ENCODE data around the gene FOXO6. TPM values are rescaled to one million over a fixed set of nuclear protein-coding genes. Genes with fewer than 3 reads are reported as not detected.

FOXO6 gene
- total and polyA plus RNA-seq, 8 donors, result 0.63 to 2.8 (median 1.9) TPM

DNA sequence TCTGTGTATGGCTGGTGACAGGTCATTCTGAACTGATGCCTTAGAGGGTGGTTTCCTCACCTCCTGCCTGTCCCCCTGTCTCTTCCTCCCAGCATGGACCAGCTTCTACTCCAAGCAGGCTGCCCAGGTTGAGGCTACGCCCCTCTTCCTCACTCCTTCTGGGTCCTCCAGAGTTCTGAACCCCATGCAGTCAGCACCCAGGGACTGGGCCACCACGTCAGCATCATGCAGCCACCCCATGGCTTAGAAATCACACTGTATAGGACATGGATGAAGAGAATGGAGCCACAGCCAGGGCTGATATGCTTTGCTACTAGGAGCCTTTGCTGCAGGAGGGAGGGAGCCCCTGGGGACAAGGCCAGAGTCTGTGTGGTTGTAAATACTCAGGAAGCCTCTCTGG is 8.3 kb downstream of the FOXO6 start:
- H3K4me1 ChIP-seq, result peaks cover 11 to 13% of the 10 kb centered on the region in 2 donors
- H3K36me3 ChIP-seq, result no peaks in the 10 kb centered on the region
- no peaks in the 10 kb centered on the region for H3K9me3 ChIP-seq
- DNase-seq, result no peak
- ATAC-seq, result no peak
- TF ChIP-seq, protein P1, sequence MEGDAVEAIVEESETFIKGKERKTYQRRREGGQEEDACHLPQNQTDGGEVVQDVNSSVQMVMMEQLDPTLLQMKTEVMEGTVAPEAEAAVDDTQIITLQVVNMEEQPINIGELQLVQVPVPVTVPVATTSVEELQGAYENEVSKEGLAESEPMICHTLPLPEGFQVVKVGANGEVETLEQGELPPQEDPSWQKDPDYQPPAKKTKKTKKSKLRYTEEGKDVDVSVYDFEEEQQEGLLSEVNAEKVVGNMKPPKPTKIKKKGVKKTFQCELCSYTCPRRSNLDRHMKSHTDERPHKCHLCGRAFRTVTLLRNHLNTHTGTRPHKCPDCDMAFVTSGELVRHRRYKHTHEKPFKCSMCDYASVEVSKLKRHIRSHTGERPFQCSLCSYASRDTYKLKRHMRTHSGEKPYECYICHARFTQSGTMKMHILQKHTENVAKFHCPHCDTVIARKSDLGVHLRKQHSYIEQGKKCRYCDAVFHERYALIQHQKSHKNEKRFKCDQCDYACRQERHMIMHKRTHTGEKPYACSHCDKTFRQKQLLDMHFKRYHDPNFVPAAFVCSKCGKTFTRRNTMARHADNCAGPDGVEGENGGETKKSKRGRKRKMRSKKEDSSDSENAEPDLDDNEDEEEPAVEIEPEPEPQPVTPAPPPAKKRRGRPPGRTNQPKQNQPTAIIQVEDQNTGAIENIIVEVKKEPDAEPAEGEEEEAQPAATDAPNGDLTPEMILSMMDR (IDR thresholded peaks at IDR 0.05), result no peak
- no peak overlapping the region for H3K27ac ChIP-seq
- peaks cover 0 to 69% of the 10 kb centered on the region in 2 donors for H3K27me3 ChIP-seq
- H3K4me3 ChIP-seq, result no peak overlapping the region
- intact Hi-C loops (cut with DNase I), result no loop called here

DNA sequence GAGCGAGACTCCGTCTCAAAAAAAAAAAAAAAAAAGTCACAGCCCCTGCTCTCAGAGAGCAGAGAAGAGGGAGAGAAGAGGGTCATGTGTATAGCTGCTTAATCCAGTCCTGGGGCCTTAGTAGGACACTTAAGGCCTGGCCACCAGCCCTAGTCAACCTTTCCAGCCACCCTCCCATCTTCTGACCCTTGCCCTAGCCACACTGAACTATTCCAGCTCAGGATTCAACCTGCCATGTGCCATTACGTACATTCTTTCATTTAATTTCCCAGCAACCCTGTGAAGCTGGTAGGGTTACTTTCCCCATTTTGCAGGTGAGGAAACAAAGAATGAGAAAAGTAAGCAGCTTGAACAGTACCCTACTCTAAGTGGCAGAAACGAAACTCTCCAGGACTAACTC is 9.0 kb downstream of the FOXO6 start:
- TF ChIP-seq, protein P1 (IDR thresholded peaks at IDR 0.05), result no peak
- Histone ChIP-seq H3K4me1 (peaks cover 11 to 13% of the 10 kb centered on the region in 2 donors), H3K4me3 (no peak overlapping the region), H3K27me3 (peaks cover 0 to 62% of the 10 kb centered on the region in 2 donors), H3K36me3 (no peaks in the 10 kb centered on the region), H3K9me3 (no peaks in the 10 kb centered on the region), H3K27ac (no peak overlapping the region)
- DNase-seq, result no peak
- intact Hi-C loops (cut with DNase I), result no loop called here
- no peak for ATAC-seq

DNA sequence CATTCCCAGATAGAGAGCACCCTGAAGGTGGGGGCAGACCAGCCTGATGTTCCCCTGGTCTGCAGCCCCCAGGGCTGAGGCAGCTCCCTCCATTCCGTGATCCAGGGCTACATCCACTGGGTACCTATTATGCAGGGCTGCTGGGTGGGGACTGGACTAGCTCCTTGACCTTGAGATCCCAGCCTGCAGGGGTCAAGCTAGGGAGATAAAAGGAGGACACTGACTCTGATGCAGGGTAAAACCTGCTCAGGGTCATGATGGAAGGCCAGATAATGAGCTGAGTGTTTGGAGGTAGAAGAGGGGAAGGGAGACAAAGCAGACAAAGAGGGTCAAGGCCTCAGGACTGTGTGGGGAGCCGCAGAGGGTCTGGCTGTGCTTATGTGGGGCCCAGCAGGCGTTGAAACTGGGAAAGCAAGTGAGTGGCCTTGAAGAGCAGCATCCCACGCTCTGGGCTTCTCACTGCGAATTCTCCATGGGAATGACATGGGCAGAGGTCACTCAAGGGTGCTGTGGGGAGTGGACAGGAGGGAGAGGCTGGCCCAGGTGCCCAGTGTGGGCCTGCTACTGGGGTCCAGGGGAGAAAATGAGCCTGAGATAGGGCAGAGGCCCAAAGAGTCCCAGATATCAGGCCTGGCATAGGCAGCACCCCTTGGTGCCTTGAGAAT is 9.7 kb downstream of the FOXO6 start:
- TF ChIP-seq, protein P1 (IDR thresholded peaks at IDR 0.05), result no peak
- DNase-seq (no peak), ATAC-seq (no peak)
- H3K36me3 ChIP-seq, result no peaks in the 10 kb centered on the region
- H3K27ac ChIP-seq, result no peak overlapping the region
- H3K4me1 ChIP-seq, result peaks cover 6 to 8% of the 10 kb centered on the region in 2 donors
- no peak overlapping the region for H3K4me3 ChIP-seq
- peaks cover 0 to 56% of the 10 kb centered on the region in 2 donors for H3K27me3 ChIP-seq
- H3K9me3 ChIP-seq, result no peaks in the 10 kb centered on the region
- intact Hi-C loops (cut with DNase I), result no loop called here

DNA sequence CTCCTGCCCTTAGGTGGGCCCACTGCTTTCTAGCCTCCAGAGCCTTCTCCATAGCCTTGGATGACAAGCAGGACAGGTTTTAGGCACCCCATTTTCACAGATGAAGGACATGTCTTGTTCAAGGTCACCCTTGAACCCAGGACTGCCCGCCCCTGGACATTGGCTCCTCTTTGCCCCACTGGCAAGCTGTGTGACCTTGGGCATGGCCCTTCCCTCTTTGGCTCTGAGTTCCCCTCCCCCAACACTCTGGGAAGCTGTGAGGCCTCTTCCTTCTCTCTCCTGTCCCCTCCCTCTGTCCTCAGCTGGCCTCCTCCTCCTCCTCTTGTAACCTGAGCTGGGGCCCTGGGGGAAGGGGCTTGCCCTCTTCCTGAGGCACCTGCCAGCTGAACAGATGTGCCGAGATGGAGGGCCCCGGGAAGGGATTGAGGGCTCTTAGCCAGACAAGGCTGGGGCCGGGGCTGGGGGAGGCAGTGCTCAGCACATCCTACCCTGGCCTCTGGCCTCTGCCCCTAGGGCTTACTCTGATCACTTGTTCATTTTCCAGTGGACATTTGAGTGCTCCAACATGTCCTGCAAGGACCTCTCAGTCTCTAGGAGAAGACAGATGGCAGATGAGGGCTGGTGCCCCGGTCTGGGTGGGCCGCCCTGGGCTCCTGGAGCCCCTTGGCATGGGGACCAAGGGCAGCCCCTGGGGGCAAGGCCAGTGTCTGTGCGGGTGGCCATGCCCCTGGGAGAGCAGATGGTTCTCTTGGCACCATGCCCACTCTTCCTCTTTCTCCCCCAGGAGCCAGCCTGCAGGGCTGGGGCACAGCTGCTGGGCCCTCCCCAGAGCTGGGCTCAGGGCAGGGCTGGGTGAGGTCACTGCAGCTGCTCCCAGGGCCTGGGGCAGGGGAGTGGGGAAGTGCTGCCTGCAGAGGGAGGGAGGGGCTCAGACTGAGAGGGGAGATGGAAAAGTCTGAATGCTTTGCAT is 10.7 kb downstream of the FOXO6 start:
- H3K4me1 ChIP-seq, result no peaks in the 10 kb centered on the region
- no peaks in the 10 kb centered on the region for H3K36me3 ChIP-seq
- ATAC-seq, result peak; percentile 50
- TF ChIP-seq, protein P1 (IDR thresholded peaks at IDR 0.05), result no peak
- H3K9me3 ChIP-seq, result no peaks in the 10 kb centered on the region
- peaks cover 0 to 46% of the 10 kb centered on the region in 2 donors for H3K27me3 ChIP-seq
- H3K4me3 ChIP-seq, result no peak overlapping the region
- no peak overlapping the region for H3K27ac ChIP-seq
- peak in 1 of 4 donors; percentile 62 for DNase-seq
- intact Hi-C loops (cut with DNase I), result no loop called here

DNA sequence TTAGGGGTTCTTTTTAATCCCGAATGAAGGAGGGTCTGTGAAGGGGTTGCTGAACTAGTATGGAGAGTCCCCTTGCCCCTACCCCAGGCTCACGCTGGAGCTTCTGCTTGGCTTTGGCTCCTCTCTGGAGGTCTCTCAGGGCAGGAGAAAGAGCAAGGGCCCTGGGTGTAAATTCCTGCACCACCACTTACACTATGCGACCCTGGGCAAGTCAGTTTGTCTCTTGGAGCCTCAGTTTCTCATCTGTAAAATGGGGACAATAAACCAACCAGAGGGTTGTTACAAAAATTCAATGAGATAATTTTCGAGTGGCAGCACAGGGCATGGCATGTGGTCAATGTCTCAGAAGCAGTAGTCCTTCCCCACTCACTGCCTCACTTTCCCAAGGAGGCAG is 11.4 kb downstream of the FOXO6 start:
- DNase-seq (no peak), ATAC-seq (no peak)
- Histone ChIP-seq H3K36me3 (no peaks in the 10 kb centered on the region), H3K4me1 (no peaks in the 10 kb centered on the region), H3K4me3 (no peak overlapping the region), H3K9me3 (no peaks in the 10 kb centered on the region), H3K27ac (no peak overlapping the region), H3K27me3 (peaks cover 0 to 39% of the 10 kb centered on the region in 2 donors)
- TF ChIP-seq, protein P1 (IDR thresholded peaks at IDR 0.05), result no peak
- intact Hi-C loops (cut with DNase I), result no loop called here

Data from left lung (tissue), 10 donors.